ENCODE measurements around the gene TNKS1BP1. TPM values are rescaled to one million over a fixed set of nuclear protein-coding genes. Genes with fewer than 3 reads are reported as not detected.

Gene TNKS1BP1
- total RNA-seq, 2 experiments from 2014 or later: 19.1 to 21.6 TPM

DNA sequence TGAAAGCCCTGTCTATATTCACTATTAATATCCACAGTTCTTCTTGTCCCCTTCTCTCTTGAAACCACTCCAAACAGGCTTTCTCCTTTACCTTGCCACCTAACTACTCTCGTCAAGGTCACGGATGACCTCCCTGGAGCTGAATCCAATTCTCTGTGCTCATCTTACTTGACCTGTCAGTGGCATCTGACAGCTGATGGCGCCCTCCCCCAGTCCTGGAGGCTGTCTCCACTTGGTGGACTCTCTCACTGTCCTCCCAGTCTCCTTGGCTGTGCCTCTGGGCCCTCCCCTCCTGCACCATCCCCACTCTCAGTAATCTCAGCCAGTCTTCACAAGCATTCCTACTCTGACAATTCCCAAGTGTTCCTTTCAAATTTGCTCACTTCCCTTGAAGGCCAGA lies 8.7 kb downstream of the TNKS1BP1 start:
- no peak for ATAC-seq
- Mint-ChIP-seq H3K9me3 (ENCODE audit: low read depth) (no peaks in the 10 kb centered on the region), H3K27me3 (no peaks in the 10 kb centered on the region), H3K4me1 (peaks cover 2% of the 10 kb centered on the region), H3K4me3 (no peak overlapping the region), H3K27ac (no peak overlapping the region), H3K36me3 (ENCODE audit: low read depth) (peaks cover 8% of the 10 kb centered on the region)
- ChIA-PET CTCF (no interaction called here), POLR2A (no interaction called here)
- DNase-seq: no peak
- intact Hi-C loops (cut with DNase I, micrococcal nuclease): no loop called here

DNA sequence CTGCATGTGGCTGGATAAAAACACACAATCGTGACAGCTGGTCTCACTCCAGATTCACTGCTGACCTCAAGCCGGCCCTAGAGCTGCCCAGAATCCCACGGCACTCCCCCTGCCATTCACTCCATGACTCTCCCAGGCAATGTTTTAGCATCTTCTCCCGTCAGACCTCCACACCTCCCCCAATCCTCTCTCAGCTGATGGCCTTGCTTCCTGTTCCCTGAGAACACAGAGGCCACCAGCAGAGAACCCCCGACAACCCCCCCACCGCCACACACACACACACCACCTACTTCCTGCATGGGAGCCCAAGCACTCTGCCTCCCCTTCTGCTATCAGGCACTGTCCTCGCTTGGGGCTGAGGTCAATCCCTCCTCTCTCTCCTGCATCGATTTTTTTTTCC lies 9.3 kb downstream of the TNKS1BP1 start:
- POLR2A ChIA-PET: no interaction called here
- peaks cover 7% of the 10 kb centered on the region for H3K4me1 Mint-ChIP-seq
- ATAC-seq: no peak
- H3K27me3 Mint-ChIP-seq: no peaks in the 10 kb centered on the region
- CTCF ChIA-PET: no interaction called here
- intact Hi-C loops (cut with DNase I, micrococcal nuclease): no loop called here
- no peak overlapping the region for H3K4me3 Mint-ChIP-seq
- H3K27ac Mint-ChIP-seq: no peak overlapping the region
- H3K9me3 Mint-ChIP-seq (ENCODE audit: low read depth): no peaks in the 10 kb centered on the region
- peaks cover 5% of the 10 kb centered on the region for H3K36me3 Mint-ChIP-seq (ENCODE audit: low read depth)
- no peak for DNase-seq

DNA sequence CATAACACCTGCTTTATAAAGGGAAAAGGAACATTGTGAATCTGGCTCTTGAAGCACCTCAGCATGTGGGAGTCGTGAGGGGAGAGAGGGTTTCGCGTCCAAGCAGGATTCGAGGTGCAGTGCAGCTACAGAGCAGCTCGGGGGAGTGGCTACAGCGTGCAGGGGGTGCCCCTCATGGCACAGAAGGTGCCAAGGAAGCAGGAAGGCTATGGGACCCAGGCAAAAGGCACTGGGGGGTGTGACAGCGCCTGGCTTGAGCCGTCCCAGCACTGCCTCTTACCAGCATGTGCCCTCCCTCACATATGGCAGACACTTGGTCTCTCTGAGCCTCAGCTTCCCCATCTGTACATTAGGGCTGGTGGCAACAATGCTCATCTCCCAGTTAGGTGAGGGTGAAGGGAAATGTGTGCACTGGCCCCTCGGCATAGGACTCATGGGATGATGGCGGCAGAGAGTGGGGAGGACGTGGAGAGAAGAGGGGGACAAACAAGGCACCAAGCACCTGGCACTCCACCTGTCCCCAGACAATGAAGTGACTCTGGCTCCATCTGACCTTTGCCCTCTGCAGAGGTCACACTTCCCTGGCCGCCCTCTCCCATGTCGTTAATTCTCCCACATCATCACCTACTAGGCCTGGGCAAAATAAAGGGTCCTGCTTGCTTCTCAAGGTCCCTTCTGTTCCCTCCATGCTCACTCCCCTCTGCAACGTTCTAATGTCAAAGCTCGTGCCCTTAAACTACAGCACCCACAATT lies 10.4 kb downstream of the TNKS1BP1 start:
- peaks cover 13% of the 10 kb centered on the region for H3K36me3 Mint-ChIP-seq (ENCODE audit: low read depth)
- intact Hi-C loops (cut with DNase I, micrococcal nuclease): no loop called here
- H3K27ac Mint-ChIP-seq: no peak overlapping the region
- peaks cover 7% of the 10 kb centered on the region for H3K4me1 Mint-ChIP-seq
- H3K9me3 Mint-ChIP-seq (ENCODE audit: low read depth): no peaks in the 10 kb centered on the region
- POLR2A ChIA-PET: interaction anchor here (1.0 kb wide), 1 partner anchor 11 kb away, joined by 4 read pairs; no protein-coding TSS in a partner anchor
- ATAC-seq (no peak), DNase-seq (no peak)
- no peak overlapping the region for H3K4me3 Mint-ChIP-seq
- CTCF ChIA-PET: interaction anchor here (1.3 kb wide), 1 partner anchor 143 kb away, joined by 4 read pairs; no protein-coding TSS in a partner anchor
- no peaks in the 10 kb centered on the region for H3K27me3 Mint-ChIP-seq

DNA sequence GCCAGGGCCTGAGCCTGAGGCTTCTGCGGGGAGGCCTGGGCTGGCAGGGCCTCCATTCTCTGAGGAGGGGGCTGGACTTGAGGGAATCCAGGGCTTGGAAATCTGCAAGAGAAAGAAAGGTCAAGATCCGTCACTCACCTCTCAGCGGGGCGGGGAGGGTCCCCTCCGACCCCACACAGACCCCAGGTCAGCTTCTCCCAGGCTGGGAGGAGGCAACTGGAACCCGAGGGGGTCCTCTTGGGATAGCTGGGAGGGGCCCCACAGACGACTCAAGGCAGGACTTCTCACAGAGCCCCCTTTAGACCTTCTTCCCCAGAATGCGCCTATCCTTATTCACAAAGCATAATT lies 11.0 kb downstream of the TNKS1BP1 start:
- peaks cover 7% of the 10 kb centered on the region for H3K4me1 Mint-ChIP-seq
- no peak overlapping the region for H3K27ac Mint-ChIP-seq
- intact Hi-C loops (cut with DNase I, micrococcal nuclease): no loop called here
- H3K4me3 Mint-ChIP-seq: no peak overlapping the region
- DNase-seq (no peak), ATAC-seq (no peak)
- CTCF ChIA-PET: interaction anchor here (1.3 kb wide), 1 partner anchor 144 kb away, joined by 4 read pairs; no protein-coding TSS in a partner anchor
- no peaks in the 10 kb centered on the region for H3K9me3 Mint-ChIP-seq (ENCODE audit: low read depth)
- POLR2A ChIA-PET: interaction anchor here (1.0 kb wide), 1 partner anchor 12 kb away, joined by 4 read pairs; no protein-coding TSS in a partner anchor
- H3K36me3 Mint-ChIP-seq (ENCODE audit: low read depth): peaks cover 19% of the 10 kb centered on the region
- H3K27me3 Mint-ChIP-seq: no peaks in the 10 kb centered on the region

DNA sequence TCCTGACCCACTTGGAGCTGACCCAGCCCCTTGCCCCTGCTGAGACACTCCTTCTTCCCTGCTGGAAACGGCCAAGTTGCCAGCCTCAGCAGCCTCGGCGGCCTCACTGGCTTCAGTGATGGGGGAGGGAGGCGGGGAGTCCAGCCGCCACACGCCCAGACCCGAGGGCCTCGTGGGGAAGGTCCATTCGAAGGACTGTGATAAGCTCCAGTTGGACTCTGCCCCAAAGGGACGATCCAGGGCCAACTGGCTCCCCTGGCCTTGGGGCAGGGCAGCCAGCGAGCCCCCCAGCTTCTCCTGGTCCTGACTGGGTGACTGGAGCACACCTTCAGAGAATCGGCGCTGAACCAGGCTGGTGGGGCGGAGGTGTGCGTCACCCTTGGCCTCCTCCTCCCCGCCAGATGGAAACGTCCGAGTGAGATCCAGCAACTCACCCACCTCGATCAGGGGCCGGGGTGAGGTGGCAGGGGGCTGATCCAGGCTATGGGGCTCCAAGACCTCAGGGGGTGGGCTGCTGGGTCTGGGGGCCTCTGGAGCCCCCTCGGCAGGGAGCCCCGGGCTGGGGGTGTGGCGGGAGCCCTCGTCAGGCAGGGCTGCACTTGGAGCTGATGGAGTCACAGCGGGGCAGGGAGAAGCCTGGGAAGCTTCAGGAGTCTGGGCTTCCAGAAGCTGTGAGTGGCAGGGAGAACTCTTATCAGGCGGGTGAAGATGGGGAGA lies 11.5 kb downstream of the TNKS1BP1 start:
- DNase-seq (no peak), ATAC-seq (no peak)
- Mint-ChIP-seq H3K27me3 (no peaks in the 10 kb centered on the region), H3K27ac (no peak overlapping the region), H3K36me3 (ENCODE audit: low read depth) (peaks cover 20% of the 10 kb centered on the region), H3K9me3 (ENCODE audit: low read depth) (no peaks in the 10 kb centered on the region), H3K4me3 (no peak overlapping the region), H3K4me1 (peaks cover 7% of the 10 kb centered on the region)
- intact Hi-C loops (cut with DNase I, micrococcal nuclease): no loop called here
- ChIA-PET POLR2A (interaction anchor here (1.0 to 1.2 kb wide), 2 partner anchors 12 kb away, joined by 4 read pairs; no protein-coding TSS in a partner anchor), CTCF (interaction anchor here (0.6 to 1.3 kb wide), 3 partner anchors 12 to 145 kb away, joined by 3 to 4 read pairs (median 3); no protein-coding TSS in a partner anchor)

DNA sequence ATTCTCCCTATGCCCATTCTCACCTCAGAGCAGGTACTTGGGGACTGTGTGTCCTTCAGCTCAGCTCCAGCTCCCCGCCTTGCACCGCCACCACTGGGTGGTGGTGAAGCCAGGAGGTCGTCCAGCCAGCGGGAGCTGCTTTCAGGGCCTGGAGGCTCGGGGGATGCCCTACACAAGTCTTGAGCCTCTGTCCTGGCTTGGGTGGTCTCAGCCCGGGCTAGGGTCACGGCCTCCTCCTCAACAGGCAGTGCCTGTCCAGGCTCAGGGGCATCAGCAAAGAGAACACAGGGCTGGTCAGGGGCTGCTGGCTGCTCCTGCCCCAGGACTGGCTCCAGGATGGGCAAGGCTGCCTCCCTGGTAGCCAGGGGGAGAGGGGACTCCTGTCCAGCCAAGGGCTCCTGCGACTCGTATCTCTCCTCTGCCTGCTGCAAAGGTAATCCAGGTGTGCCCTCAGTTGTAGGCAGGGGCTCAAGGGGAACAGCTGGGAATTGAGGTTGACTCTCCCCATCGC lies 12.2 kb downstream of the TNKS1BP1 start:
- POLR2A ChIA-PET: interaction anchor here (1.2 kb wide), 2 partner anchors 12 to 13 kb away, joined by 4 read pairs; no protein-coding TSS in a partner anchor
- CTCF ChIA-PET: interaction anchor here (0.5 to 1.3 kb wide), 4 partner anchors 13 to 1335 kb away, joined by 3 to 4 read pairs (median 3); no protein-coding TSS in a partner anchor
- no peak overlapping the region for H3K4me3 Mint-ChIP-seq

DNA sequence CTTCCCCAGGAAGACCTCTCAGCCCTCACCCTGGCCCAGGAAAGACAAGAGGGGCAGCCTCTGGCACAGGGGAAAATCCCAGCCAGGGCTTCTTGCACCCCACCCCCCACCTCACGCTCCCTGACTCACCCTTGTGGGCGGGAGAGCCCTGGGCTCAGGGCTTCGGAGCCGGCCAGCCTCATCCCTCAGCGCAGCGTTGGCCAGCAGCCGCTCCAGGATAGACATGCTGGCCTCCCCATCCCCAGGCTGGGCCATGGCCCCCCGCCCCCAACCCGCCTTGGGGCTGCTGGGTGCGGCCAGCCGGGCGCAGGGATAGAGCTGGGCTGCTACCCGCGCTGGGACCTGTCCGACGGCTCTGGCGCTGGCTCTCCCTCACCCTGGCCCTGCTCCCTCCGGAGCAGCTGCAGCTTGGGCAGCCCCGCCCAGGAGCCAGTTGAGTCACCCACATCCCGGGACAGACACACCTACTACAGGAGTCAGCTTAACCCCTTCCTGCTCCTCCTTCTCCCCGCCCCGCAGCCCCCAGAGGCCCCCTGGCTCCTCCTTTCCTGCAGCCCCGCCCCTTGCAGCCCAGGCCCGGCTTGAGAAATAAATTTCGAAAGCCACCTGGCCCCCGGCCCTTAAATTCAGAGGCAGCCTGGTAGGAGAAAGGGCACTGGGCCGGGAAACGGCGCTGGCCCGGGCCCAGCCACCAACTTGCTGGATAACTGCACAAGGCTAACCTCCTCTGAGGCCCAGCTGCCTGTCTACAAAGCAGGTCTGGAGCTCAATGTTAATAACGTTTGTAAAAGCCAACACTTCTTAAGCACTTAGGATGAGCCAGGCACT lies 13.4 kb downstream of the TNKS1BP1 start:
- Mint-ChIP-seq H3K27ac (no peak overlapping the region), H3K36me3 (ENCODE audit: low read depth) (peaks cover 17% of the 10 kb centered on the region), H3K4me1 (peaks cover 7% of the 10 kb centered on the region), H3K27me3 (no peaks in the 10 kb centered on the region), H3K4me3 (peak overlapping the region; percentile 4), H3K9me3 (ENCODE audit: low read depth) (no peaks in the 10 kb centered on the region)
- peak; percentile 99 for ATAC-seq
- intact Hi-C loops (cut with DNase I, micrococcal nuclease): loop anchor here in 1 of 2 experiments (1.0 kb wide), 2 partner anchors 14 to 24 kb away; partner anchors contain the start of gene SSRP1
- peak; percentile 89 for DNase-seq
- CTCF ChIA-PET: interaction anchor here (0.7 kb wide), 1 partner anchor 450 kb away, joined by 3 read pairs; no protein-coding TSS in a partner anchor
- POLR2A ChIA-PET: interaction anchor here (0.7 to 1.2 kb wide), 2 partner anchors 13 to 14 kb away, joined by 3 to 4 read pairs; no protein-coding TSS in a partner anchor

More for the DNA sequence above, 12.2 kb downstream of the TNKS1BP1 start:
- no peak for DNase-seq
- intact Hi-C loops (cut with DNase I, micrococcal nuclease): loop anchor here in 1 of 2 experiments (1.0 kb wide), 1 partner anchor 12 kb away; the partner anchor contains the start of gene TNKS1BP1
- H3K36me3 Mint-ChIP-seq (ENCODE audit: low read depth): peaks cover 19% of the 10 kb centered on the region
- no peaks in the 10 kb centered on the region for H3K27me3 Mint-ChIP-seq
- ATAC-seq: no peak
- H3K9me3 Mint-ChIP-seq (ENCODE audit: low read depth): no peaks in the 10 kb centered on the region
- H3K4me1 Mint-ChIP-seq: peaks cover 7% of the 10 kb centered on the region
- H3K27ac Mint-ChIP-seq: no peak overlapping the region

DNA sequence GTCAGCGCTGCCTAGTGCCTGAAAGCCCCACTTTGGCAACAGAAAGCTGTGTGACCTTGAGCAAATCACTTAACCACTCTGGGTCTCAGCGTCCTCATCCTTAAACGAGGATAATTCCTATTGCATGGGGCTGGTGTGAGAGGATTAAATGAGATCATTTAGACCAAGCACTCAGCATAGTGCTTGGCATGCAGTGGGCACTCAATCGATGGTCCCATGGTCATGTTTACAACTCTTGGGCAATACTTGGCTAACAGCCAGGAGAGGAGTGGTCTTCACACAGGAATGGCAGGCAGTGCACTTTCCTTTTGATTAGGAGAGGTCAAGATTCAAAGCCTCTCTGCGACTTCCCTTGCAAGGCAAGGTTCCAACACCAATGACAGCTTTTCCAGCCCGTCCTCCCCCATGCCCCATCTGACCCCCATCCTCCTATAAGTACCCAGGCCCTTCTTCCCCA lies 14.1 kb downstream of the TNKS1BP1 start:
- intact Hi-C loops (cut with DNase I, micrococcal nuclease): loop anchor here in 1 of 2 experiments (1.0 kb wide), 2 partner anchors 15 to 25 kb away; partner anchors contain the start of gene SSRP1
- no peaks in the 10 kb centered on the region for H3K27me3 Mint-ChIP-seq
- peaks cover 7% of the 10 kb centered on the region for H3K4me1 Mint-ChIP-seq
- ATAC-seq: no peak
- DNase-seq: no peak
- POLR2A ChIA-PET: no interaction called here
- CTCF ChIA-PET: interaction anchor here (0.7 kb wide), 1 partner anchor 450 kb away, joined by 3 read pairs; no protein-coding TSS in a partner anchor
- no peak overlapping the region for H3K27ac Mint-ChIP-seq
- H3K4me3 Mint-ChIP-seq: peak overlapping the region; percentile 4
- no peaks in the 10 kb centered on the region for H3K9me3 Mint-ChIP-seq (ENCODE audit: low read depth)
- H3K36me3 Mint-ChIP-seq (ENCODE audit: low read depth): peaks cover 17% of the 10 kb centered on the region

DNA sequence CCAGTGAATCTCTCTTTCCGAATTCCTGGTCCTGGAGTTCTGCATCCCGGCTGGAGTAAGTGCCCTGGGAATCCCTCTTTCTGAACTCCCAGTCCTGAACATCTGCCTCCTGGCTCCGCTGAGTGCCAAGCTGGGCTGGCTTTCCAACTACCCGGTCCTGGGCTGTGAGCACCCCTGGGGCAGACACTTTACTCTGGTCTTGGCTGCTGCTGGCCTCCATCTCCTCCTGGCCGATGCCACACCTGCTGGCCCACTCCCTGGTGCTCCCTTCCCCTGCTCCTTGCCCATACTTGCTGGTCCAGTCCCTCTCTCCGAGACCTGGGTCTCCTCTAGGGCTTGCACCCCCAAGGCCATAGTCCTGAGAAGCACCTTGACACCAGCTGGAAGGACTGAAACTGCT lies 14.7 kb downstream of the TNKS1BP1 start:
- ATAC-seq: no peak
- H3K27me3 Mint-ChIP-seq: no peaks in the 10 kb centered on the region
- ChIA-PET CTCF (no interaction called here), POLR2A (no interaction called here)
- peaks cover 7% of the 10 kb centered on the region for H3K4me1 Mint-ChIP-seq
- H3K36me3 Mint-ChIP-seq (ENCODE audit: low read depth): peaks cover 17% of the 10 kb centered on the region
- H3K27ac Mint-ChIP-seq: no peak overlapping the region
- no peak for DNase-seq
- no peaks in the 10 kb centered on the region for H3K9me3 Mint-ChIP-seq (ENCODE audit: low read depth)
- H3K4me3 Mint-ChIP-seq: no peak overlapping the region
- intact Hi-C loops (cut with DNase I, micrococcal nuclease): no loop called here

DNA sequence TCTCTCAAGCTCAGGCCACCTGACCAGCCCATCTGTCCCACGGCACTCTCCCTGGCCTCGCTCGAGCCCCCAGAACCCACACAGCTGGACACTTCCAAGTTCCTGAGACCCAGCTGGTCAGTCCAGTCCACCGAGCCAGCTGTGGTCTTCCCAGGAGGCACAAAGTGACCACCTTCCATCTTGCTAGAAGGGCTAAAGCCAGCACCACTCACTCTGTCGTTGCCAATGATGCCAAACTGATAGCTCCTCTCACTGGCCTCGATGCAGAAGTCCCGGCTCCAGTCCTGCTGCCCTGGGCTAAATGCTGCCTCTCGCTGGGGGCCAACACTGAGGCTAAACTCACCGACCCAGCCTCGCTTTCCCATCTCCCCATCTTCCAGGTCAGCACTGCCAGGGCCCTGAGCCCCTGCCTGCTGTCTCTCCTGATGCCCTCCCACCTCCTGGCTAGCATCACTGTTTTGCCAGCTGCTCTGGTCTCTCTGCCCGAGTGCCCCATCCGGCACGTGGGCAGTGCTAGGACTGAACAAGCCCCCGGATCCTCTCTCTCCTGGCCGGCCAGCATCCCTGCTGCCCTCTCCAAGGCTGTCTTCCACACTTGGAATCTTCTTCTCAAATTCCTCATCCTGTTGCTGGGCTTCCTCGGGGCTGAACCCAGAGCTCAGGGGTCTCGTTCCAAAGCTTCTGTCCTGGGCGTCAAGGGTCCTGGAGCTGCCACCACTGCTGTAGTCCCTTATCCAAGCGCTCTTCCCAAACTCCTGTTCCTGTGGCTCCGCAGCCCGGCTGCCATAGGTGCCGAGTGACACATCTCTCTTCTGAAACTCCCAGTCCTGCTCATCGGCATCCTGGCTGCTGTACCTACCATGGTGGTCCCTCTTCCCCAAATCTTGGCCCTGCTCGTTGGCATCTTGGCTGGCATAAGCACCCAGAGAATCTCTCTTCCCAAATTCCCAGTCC lies 15.4 kb downstream of the TNKS1BP1 start:
- Mint-ChIP-seq H3K27ac (peak overlapping the region; percentile 1), H3K27me3 (no peaks in the 10 kb centered on the region)
- POLR2A ChIA-PET: no interaction called here

More for the DNA sequence above, 15.4 kb downstream of the TNKS1BP1 start:
- intact Hi-C loops (cut with DNase I, micrococcal nuclease): no loop called here
- Mint-ChIP-seq H3K4me3 (no peak overlapping the region), H3K4me1 (peaks cover 7% of the 10 kb centered on the region), H3K9me3 (ENCODE audit: low read depth) (no peaks in the 10 kb centered on the region), H3K36me3 (ENCODE audit: low read depth) (peaks cover 17% of the 10 kb centered on the region)
- CTCF ChIA-PET: no interaction called here
- DNase-seq (no peak), ATAC-seq (no peak)
